ENCODE measurements around the gene PGAM4.
"Not testable (repeated sequence)": the region's sequence is repeated elsewhere in the genome, so short reads cannot be mapped to it uniquely, and the experiment has no call there.

PGAM4 gene

DNA sequence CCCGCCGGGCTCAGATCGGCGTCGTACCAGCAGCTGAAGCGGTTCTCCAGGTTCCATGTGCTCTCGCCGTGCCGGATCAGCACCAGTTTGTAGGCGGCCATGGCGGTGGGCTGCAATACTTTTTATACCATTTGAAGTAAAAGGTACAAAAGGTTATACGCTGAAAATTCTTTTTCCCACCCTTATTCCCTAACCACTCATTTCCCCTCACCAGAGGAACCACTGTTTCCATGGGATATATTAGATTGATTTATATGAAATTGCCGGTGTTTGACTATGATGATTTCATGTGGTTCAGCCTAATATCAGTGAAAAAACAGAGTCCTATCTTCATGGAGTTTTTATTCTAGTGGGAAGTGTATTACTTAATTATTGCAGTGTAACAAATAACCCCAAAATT, at the start of gene PGAM4:
TSS of gene PGAM4 (minus strand) at position 101 of the 400 bp plus-strand sequence. CDS start at position 101, 0 bp downstream.
- DNase-seq: no peak

GRCh38 chrX:78011846-78012245, 42.4 kb upstream of the PGAM4 start:
- DNase-seq: peak; percentile 6

GRCh38 chrX:77979870-77980269, 10.4 kb upstream of the PGAM4 start:
- no peak for DNase-seq

- DNase-seq: no peak
Observed at GRCh38 chrX:77977518-77977917, 8.1 kb upstream of the PGAM4 start.

DNA sequence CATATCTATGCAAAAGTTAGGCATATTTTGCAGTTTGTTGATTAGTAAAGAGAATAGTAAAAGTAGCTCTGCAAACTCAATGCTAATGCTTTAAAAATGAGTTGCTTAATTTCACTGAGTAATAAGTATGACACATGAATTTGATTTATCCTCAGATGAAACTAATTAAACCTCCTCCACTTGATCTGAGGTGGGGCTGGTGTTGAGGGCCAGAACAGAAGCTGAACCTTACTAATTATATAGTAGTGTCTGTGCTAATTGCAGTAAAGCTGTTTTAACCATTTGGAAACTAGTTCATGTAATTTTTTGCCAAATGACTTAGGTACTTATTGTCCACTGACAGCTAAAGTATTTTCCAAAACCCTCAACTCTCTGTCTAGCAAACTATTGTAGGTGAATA, 7.7 kb upstream of the PGAM4 start:
- DNase-seq: no peak

DNA sequence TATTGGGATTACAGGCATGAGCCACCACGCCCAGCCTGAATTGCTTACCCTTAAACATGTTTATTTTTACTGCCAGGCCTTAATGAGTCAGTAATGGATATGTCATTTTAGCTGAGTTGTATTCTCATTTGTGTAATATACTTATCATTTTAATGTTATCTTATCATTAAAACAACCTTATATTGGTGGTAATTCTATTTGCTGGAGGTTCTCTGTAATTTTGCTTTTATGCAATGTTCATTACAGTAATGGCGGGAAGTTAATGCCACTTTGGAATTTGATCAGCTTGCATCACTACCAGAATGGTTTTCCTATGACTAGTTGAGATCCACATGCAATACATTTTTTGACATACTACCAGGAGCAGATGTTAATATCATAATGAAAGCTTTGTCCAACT, 6.3 kb upstream of the PGAM4 start:
- peak; percentile 1 for DNase-seq

GRCh38 chrX:77967631-77968030, 1.8 kb downstream of the PGAM4 start:
- DNase-seq: no peak

DNA sequence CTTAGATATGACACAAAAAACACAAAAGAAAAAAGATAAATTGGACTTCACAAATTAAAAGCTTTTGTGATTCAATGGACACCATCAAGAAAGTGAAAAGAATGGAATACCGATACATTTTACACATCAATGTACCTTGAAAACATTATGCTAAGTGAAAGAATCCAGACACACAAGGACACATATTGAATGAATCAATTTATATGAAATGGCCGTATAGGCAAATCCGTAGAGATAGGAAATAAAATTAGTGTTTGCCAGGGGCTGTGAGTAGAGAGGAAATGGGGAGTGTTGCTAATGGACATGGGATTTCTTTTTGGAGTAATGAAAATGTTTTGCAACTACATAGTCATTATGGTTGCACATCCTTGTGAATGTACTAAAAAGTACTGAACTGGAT, 3.1 kb downstream of the PGAM4 start:
- DNase-seq: no peak

DNA sequence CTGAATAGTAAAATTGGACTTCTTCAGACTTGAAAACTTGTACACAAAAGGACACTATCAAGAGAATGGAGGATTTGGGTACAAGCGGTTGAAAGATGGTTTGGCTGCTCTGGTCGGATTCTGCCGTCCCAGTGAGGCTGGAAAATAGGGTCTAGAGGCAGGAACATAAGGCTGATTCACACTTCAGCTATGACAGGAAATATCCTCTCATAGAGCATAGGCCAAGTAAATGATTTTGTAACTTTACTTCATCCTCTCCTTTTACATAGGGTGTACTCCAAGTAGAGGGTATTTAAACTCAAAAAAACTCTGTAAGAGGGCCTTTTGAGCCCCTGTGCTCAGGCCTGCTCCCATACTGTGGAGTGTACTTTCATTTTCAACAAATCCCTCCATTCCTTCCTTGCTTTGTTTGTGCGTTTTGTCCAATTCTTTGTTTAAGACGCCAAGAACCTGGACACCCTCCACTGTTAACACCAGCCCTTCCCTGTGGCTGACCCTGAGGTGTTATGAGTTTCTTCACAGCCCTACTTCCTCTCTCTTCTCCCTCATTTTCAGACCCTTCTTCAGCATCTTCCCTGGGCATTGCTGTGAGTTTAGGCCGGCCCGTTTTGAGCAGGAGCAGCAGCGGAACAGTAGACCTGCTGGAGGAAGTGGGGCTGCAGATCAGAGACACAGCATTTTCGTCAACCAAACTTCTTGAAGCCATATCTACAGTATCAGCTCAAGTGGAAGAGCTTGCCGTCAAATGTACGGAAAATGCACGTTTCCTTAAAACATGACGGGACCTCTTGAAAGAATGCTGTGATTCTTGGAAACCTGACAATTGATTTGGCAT, 7.2 kb downstream of the PGAM4 start:
- peak; percentile 17 for DNase-seq

DNA sequence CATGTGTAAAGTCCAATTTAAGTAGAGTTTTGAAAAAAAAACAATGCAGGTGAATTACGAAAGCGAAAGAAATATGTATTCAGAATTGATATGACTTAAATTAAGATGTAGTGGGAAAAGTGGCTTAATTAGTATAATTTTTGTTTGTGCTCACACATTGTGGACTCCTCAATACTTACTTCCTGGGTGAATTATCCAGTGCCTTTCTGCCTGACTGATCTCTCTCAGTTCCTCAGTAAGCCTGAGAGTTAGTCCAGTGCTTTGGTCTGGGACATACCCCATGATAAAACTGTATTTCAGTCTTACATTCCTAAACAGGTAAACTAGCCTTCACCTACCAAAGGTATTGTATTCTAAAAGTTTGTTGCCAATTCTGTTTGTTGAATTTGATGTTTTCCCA, 8.4 kb downstream of the PGAM4 start:
- DNase-seq: no peak

DNA sequence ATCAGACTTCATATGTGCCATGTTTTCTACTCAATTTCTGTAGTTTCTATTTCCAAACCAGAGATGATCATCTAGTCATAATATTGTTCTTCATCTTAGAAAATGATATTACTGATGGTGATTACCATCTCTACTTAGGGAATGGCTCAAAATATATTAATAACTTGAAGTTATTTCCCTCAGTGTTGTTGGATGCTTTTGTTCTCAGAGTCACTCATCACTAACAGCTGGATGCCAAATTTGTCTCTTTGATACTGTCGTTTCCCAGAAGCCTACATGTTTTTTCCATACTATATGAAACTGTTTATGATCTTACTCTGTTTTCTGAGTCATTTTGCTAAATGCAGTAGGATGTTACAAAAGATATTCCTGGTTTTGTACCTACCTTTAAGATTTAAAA, 8.9 kb downstream of the PGAM4 start:
- no peak for DNase-seq

DNA sequence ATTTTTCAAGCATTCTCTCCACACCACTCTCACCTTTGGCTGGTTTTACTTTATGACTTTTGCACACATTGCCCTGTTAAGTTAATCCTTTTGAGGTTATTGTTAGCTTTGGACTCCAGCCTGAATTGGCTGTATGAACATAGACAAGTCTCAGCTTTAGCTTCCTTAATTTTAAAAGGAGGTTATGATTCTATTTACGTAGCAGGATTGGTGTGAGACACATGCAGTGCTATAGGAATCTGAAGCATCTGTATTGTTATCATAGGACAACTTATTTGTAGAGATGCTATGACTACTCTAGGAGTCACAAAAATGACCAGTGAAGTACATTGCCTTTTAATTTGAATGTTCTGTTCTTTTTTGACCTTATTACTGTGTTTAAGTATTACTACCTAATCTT, 15.7 kb downstream of the PGAM4 start:
- DNase-seq: peak; percentile 7

GRCh38 chrX:77953302-77953701, 16.1 kb downstream of the PGAM4 start:
- DNase-seq: no peak

- DNase-seq: no peak
Observed at GRCh38 chrX:77952173-77952572, 17.3 kb downstream of the PGAM4 start.

GRCh38 chrX:77949840-77950239, 19.6 kb downstream of the PGAM4 start:
- no peak for DNase-seq

- DNase-seq: no peak
Observed at GRCh38 chrX:77946571-77946970, 22.9 kb downstream of the PGAM4 start.

DNA sequence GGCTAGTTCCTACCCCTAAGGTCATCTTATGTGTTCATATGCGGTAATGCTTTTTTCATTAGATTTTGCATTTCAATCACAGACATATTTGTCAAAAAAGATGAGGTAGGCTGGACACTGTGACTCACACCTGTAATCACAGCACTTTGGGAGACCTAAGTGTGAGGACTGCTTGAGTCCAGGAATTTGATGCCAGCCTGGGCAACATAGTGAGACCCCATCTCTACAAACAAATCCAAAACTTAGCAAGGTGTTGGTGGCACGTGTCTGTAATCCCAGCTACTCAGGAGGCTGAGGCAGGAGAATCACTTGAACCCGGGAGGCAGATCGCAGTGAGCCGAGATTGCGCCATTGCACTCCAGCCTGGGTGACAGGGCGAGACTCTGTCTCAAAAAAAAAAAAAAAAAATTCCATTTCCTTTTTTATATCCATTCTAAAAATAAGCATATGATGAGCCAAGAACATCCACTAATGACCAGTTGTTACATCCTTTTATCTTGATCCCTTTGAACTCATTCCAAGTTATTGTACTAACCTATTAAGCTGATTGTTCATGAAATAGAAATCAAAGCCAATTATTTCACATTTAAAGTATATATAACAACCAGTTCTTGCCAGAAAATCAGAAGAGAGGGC, 23.4 kb downstream of the PGAM4 start:
- no peak for DNase-seq

GRCh38 chrX:77945031-77945430, 24.4 kb downstream of the PGAM4 start:
- DNase-seq: not testable (repeated sequence)

- DNase-seq: no peak
Observed at GRCh38 chrX:77938083-77938680, 31.3 kb downstream of the PGAM4 start.

GRCh38 chrX:77937291-77937690, 32.1 kb downstream of the PGAM4 start:
- peak; percentile 2 for DNase-seq

DNA sequence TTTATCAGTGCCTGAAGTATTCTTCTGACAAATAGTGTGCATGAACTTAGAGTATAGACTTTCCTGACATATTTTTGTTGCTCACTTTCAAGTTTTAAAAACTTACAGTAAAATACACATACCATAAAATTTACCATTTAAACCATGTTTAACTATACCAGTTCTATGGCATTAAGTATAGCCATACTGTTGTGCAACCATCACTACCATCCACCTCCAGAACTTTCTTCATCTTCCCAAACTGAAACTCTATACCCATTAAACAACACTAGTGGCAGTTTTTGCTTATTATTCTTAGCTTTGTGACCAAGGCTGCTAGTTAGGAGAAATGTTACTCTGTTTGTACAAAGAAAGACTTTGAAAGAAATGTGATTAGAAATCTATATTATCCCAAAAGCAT, 33.1 kb downstream of the PGAM4 start:
- no peak for DNase-seq

GRCh38 chrX:77935886-77936285, 33.6 kb downstream of the PGAM4 start:
- DNase-seq: no peak

DNA sequence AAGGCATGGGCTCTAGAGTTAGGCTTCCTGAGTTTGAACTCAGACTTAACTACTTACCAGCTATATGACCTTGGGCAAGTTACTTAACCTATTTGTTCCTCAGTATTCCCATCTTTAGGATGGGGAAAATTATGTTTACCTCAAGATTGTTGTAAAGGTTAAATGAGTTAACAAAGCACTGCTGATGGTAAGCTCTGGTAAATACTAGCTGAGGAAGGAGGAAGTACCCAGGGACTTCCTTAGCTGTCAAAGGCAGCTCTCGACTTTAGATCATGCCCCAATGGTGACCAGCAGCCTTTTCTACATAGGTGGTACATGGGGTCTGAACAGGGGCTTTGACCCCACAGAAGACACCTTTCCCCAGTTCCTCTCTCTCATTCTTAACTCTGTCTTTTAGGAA, 38.9 kb downstream of the PGAM4 start:
- no peak for DNase-seq

DNA sequence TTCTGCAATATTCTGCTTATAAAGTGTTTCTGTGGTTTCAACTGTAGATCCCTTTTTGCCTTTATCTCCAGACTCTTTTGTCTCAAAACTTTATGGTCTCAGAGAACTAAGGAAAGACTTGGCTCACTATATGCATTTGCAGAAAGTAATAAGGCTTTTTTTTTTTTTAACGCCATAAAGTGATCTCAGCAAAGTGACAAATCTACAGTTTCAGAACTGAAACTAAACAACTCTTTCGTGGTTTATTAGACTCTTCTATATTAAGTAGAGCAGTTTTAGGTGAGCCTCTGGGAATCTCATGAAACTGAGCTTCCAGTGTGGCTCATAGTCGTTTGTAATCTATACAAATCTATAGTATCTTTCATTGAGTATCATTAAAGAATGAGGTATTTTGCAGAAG, 43.7 kb downstream of the PGAM4 start:
- no peak for DNase-seq
